Endometrium (tissue), 2 donors: ENCODE measurements around the gene DOCK8.
"Not testable (repeated sequence)": the region's sequence is repeated elsewhere in the genome, so short reads cannot be mapped to it uniquely, and the experiment has no call there.

Source experiments
- FAIRE-seq: peaks from 2 replicates; lab custom pipeline; 2012; peaks lifted over from hg19 to GRCh38; lab: Jason Lieb, UNC
- donor health status: control.
- donor health status: control.

The DOCK8 gene

GRCh38 chr9:224582-225520, 10.2 kb downstream of the DOCK8 start:
- FAIRE-seq = no peak

GRCh38 chr9:227860-228259, 13.2 kb downstream of the DOCK8 start:
- FAIRE-seq = no peak

GRCh38 chr9:228929-229695, 14.4 kb downstream of the DOCK8 start:
- no peak for FAIRE-seq

- FAIRE-seq = not testable (repeated sequence)
These were observed 17.0 kb downstream of the DOCK8 start for GRCh38 chr9:231625-232024.

GRCh38 chr9:233708-234107, 19.0 kb downstream of the DOCK8 start:
- not testable (repeated sequence) for FAIRE-seq

- no peak for FAIRE-seq
These were observed 22.6 kb downstream of the DOCK8 start for GRCh38 chr9:237141-237857.

GRCh38 chr9:237858-238345, 23.2 kb downstream of the DOCK8 start:
- no peak for FAIRE-seq

- FAIRE-seq = no peak
These were observed 27.9 kb downstream of the DOCK8 start for GRCh38 chr9:242461-243080.

- FAIRE-seq = no peak
These were observed 33.8 kb downstream of the DOCK8 start for GRCh38 chr9:248278-248961.

GRCh38 chr9:249025-249424, 34.4 kb downstream of the DOCK8 start:
- FAIRE-seq = no peak

- FAIRE-seq = no peak
These were observed 35.4 kb downstream of the DOCK8 start for GRCh38 chr9:250039-250438.

- no peak for FAIRE-seq
These were observed 36.0 kb downstream of the DOCK8 start for GRCh38 chr9:250625-251024.

- no peak for FAIRE-seq
These were observed 36.7 kb downstream of the DOCK8 start for GRCh38 chr9:251398-251797.

GRCh38 chr9:253539-253938, 38.9 kb downstream of the DOCK8 start:
- FAIRE-seq = no peak

GRCh38 chr9:254516-254915, 39.9 kb downstream of the DOCK8 start:
- FAIRE-seq = no peak

- no peak for FAIRE-seq
These were observed 43.3 kb downstream of the DOCK8 start for GRCh38 chr9:257957-258356.

- no peak for FAIRE-seq
These were observed 45.0 kb downstream of the DOCK8 start for GRCh38 chr9:259405-260404.

- FAIRE-seq = no peak
These were observed 49.6 kb downstream of the DOCK8 start for GRCh38 chr9:264231-264630.

- FAIRE-seq = no peak
These were observed 50.7 kb downstream of the DOCK8 start for GRCh38 chr9:265209-265870.

- no peak for FAIRE-seq
These were observed 51.6 kb downstream of the DOCK8 start for GRCh38 chr9:266228-266627.
